Subcutaneous abdominal adipose tissue (tissue), 5 donors: ENCODE measurements around the gene IL10RB.
"Not testable (repeated sequence)": the region's sequence is repeated elsewhere in the genome, so short reads cannot be mapped to it uniquely, and the experiment has no call there.

Source experiments
- H3K27ac ChIP-seq: one replicate; pipeline ENCODE4 v1.7.0; 2013; ENCODE audit warnings: low read depth, mild to moderate bottlenecking, inconsistent platforms, low read length, moderate library complexity
- H3K27me3 ChIP-seq, 5 donors: one replicate each; pipeline ENCODE4 v1.7.0; 2013; ENCODE audit warnings: low read length in 5 of 5, inconsistent platforms in 1 of 5; ENCODE audit not compliant: control insufficient read depth in 5 of 5, insufficient read depth in 4 of 5
- H3K36me3 ChIP-seq, 5 donors: one replicate each; pipeline ENCODE4 v1.7.0; 2013; ENCODE audit warnings: low read length in 5 of 5; ENCODE audit not compliant: control insufficient read depth in 5 of 5, insufficient read depth in 5 of 5
- H3K4me1 ChIP-seq, 5 donors: one replicate each; pipeline ENCODE4 v1.7.0; 2013; ENCODE audit warnings: low read length in 5 of 5, mild to moderate bottlenecking in 3 of 5, moderate library complexity in 1 of 5; ENCODE audit not compliant: control insufficient read depth in 5 of 5, insufficient read depth in 5 of 5
- H3K4me3 ChIP-seq, 5 donors: one replicate each; pipeline ENCODE4 v1.7.0; 2013; ENCODE audit warnings: low read length in 5 of 5, low read depth in 1 of 5
- H3K9ac ChIP-seq, 5 donors: one replicate each; pipeline ENCODE4 v1.7.0; 2013; ENCODE audit warnings: low read length in 5 of 5, mild to moderate bottlenecking in 4 of 5, moderate library complexity in 3 of 5
- H3K9me3 ChIP-seq, 5 donors: one replicate each; pipeline ENCODE4 v1.7.0; 2013; ENCODE audit warnings: low read length in 5 of 5; ENCODE audit not compliant: control insufficient read depth in 5 of 5
- donor health status: healthy.
- donor health status: healthy.
- donor health status: healthy.
- donor health status: healthy.
- donor health status: healthy.

The IL10RB gene

GRCh38 chr21:33323610-33324009 is 57.4 kb downstream of the IL10RB start:
- peaks cover 0 to 35% (median 18%) of the 10 kb centered on the region in 5 donors for H3K4me1 ChIP-seq
- H3K4me3 ChIP-seq: peak overlapping the region in 3 of 5 donors; percentile 90 to 99 (median 96)
- H3K9me3 ChIP-seq, H3K27me3 ChIP-seq, H3K36me3 ChIP-seq: not testable (repeated sequence)
- peak overlapping the region; percentile 100 for H3K27ac ChIP-seq
- H3K9ac ChIP-seq: peak overlapping the region in 1 of 5 donors; percentile 99

DNA sequence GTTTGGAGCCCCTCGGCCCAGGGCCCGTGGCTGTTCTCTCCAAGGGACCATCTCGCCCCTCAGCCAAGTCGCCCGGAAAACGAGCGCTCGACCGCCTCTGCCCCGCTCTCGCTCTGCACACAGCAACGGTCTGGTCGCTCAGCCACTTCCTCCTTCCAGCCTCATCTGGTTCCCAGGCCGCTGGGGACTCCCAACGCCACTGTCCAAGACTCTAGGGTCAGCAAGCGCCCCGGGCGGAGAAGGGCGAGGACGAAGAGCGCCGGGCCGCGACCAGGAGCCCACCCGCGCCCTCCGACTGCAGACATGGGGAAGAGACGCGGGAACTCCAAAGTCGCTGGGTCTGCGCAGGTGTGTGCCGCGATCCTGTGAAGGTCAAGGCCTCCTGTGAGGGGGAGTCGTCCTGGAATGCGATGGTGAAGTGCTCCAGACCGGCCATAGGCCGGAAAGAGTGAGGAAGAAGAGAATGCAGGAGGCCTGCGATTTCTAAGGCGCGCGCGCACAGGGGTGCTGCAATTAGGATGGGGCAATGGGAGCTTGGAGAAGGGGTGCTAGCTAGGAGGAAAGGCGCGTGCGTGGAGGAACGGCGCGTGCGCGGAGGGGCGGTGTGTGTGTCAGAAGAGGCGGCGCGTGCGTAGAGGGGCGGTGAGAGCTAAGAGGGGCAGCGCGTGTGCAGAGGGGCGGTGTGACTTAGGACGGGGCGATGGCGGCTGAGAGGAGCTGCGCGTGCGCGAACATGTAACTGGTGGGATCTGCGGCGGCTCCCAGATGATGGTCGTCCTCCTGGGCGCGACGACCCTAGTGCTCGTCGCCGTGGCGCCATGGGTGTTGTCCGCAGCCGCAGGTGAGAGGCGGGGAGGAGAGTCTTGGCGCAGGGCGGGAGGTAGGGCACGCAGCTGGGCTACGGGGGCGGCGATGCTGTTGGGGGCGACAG is 58.4 kb downstream of the IL10RB start, which contains the start of gene IFNAR1:
IFNAR1 (plus strand) TSS at position 680 of the 931 bp plus-strand sequence; CDS start at position 766, 86 bp downstream.
- H3K36me3 ChIP-seq: no peaks in the 10 kb centered on the region

DNA sequence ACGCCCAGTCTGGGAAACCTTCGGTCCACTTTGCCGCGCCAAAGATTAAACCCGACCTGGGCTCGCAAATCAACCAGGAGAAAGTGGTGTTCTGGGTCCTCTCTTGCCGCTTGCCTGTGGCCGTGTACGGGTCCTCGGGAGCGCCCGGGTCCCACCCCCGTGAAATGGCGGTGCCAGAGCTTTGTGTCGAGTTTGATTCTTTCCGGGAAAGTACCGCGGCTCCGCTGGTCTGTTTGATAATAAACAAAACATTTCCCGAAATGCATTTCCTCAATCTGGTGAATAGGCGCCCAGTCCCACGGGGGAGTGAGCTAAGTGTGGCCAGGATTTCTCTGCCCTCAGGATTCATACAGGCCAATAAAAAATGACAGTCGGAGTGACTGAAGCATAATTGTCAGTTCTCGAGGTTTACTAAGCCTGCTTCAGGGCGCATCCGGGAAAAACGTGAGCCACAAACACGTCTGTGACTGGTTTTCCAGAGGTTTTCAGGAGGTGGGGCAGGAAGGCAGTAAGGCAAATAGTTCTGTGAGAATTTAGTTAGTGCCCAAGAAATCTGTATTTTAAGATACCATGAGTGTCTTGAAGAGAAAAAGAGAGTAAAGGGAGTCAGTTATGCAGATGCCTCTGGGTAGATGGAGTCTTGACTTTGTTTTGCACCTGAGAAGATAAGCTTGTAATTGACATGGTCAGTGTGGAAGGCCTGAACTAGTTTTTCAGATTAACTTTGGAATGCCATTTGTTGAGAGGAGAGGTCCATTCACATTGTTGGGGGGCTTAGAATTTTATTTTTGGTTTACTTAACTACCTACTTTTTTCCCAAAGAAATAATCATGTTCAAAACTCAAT is 59.3 kb downstream of the IL10RB start:
- H3K4me3 ChIP-seq: peak overlapping the region; percentile 78 to 99 (median 96)
- H3K36me3 ChIP-seq: no peaks in the 10 kb centered on the region
- H3K9me3 ChIP-seq: no peaks in the 10 kb centered on the region
- no peaks in the 10 kb centered on the region for H3K27me3 ChIP-seq
- peak overlapping the region; percentile 87 to 99 (median 97) for H3K9ac ChIP-seq
- H3K27ac ChIP-seq: peak overlapping the region; percentile 100
- H3K4me1 ChIP-seq: peaks cover 0 to 35% (median 18%) of the 10 kb centered on the region in 5 donors

More for the DNA sequence above, 58.4 kb downstream of the IL10RB start, which contains the start of gene IFNAR1:
- no peaks in the 10 kb centered on the region for H3K9me3 ChIP-seq
- H3K27me3 ChIP-seq: no peaks in the 10 kb centered on the region
- H3K4me3 ChIP-seq: peak within 1 kb of the TSS; percentile 82 to 99 (median 96)
- H3K4me1 ChIP-seq: peaks cover 0 to 35% (median 18%) of the 10 kb centered on the region in 5 donors
- peak within 1 kb of the TSS; percentile 87 to 99 (median 97) for H3K9ac ChIP-seq
- H3K27ac ChIP-seq: peak within 1 kb of the TSS; percentile 100

GRCh38 chr21:33327326-33327725 is 61.2 kb downstream of the IL10RB start:
- H3K9me3 ChIP-seq: peaks cover 0 to 4% (median 0%) of the 10 kb centered on the region in 5 donors
- H3K4me1 ChIP-seq: peaks cover 2 to 35% (median 18%) of the 10 kb centered on the region in 5 donors
- H3K27me3 ChIP-seq: no peaks in the 10 kb centered on the region
- no peak overlapping the region for H3K4me3 ChIP-seq
- H3K9ac ChIP-seq: no peak overlapping the region
- H3K36me3 ChIP-seq: peaks cover 2 to 16% (median 10%) of the 10 kb centered on the region in 5 donors
- H3K27ac ChIP-seq: no peak overlapping the region

GRCh38 chr21:33327792-33328433 is 61.7 kb downstream of the IL10RB start:
- Histone ChIP-seq H3K27me3 (no peaks in the 10 kb centered on the region), H3K9ac (no peak overlapping the region), H3K9me3 (peaks cover 0 to 5% (median 0%) of the 10 kb centered on the region in 5 donors), H3K4me3 (no peak overlapping the region), H3K4me1 (peaks cover 2 to 35% (median 18%) of the 10 kb centered on the region in 5 donors), H3K36me3 (peaks cover 2 to 16% (median 10%) of the 10 kb centered on the region in 5 donors), H3K27ac (no peak overlapping the region)

DNA sequence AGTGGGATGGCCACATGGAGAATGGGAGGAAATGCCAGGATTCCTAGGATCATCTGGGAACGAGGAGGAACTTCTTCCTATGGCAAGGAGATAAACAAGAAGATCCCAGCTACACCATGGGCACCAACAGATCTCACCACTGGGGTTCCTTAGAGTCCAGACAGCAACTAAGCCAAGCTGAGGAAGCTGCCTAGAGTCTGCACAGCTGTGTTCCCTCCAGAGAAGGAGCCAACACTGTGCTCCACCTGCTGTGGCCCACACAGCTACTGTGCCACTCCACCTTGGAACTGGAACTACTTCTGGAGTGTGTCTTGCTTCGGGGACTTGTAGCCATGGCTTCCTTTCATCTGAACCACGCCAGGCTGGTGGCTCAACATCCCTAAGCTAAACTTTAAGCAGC is 64.6 kb downstream of the IL10RB start:
- H3K4me3 ChIP-seq: no peak overlapping the region
- peaks cover 2 to 16% (median 11%) of the 10 kb centered on the region in 5 donors for H3K36me3 ChIP-seq
- H3K9me3 ChIP-seq: peaks cover 0 to 12% (median 0%) of the 10 kb centered on the region in 5 donors
- H3K9ac ChIP-seq: no peak overlapping the region
- H3K27ac ChIP-seq: no peak overlapping the region
- peaks cover 2 to 26% (median 16%) of the 10 kb centered on the region in 5 donors for H3K4me1 ChIP-seq
- no peaks in the 10 kb centered on the region for H3K27me3 ChIP-seq

DNA sequence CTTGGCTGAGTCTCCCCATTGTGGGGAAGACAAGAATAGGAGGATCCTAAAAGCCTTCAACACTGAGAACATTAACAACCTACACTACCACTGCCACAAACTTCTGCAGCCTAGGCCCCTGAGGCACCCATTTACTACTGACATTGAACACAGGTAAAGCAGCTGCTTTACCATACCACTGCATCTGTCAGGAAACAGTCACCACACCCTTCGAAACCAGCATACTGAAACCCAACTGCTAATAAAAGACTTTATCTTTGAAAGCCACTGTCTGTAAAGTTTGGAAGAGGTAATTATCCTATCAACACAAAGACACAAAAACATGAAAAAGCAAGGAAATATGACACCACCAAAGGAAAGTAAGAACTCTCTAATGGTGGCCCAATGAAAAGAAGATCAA is 66.0 kb downstream of the IL10RB start:
- Histone ChIP-seq H3K4me3 (no peak overlapping the region), H3K27ac (no peak overlapping the region), H3K4me1 (peaks cover under 1 to 12% (median 2%) of the 10 kb centered on the region in 5 donors)

DNA sequence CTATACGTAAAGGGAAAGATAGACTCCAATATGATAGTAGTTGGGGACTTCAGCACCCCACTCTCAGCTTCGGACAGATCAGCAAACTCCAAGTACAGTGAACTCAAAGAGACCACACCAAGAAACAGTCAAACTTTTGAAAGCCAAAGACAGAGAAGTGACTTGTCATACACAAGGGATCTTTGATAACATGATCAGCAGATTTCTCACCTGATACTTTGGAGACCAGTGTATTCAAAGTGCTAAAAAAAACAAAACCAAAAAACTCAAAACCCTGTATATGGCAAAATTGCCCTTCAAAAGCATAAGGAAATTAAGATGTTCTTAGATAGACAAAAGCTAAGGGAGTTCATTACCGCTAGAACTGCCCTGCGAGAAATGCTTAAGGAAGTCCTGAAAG is 68.0 kb downstream of the IL10RB start:
- H3K27me3 ChIP-seq: no peaks in the 10 kb centered on the region
- H3K9ac ChIP-seq: no peak overlapping the region
- H3K36me3 ChIP-seq: peaks cover 8 to 21% (median 16%) of the 10 kb centered on the region in 5 donors
- no peak overlapping the region for H3K4me3 ChIP-seq
- H3K27ac ChIP-seq: no peak overlapping the region
- peaks cover 0 to 4% (median 0%) of the 10 kb centered on the region in 5 donors for H3K4me1 ChIP-seq
- H3K9me3 ChIP-seq: peaks cover 0 to 12% (median 0%) of the 10 kb centered on the region in 5 donors

More for the DNA sequence above, 66.0 kb downstream of the IL10RB start:
- Histone ChIP-seq H3K9ac (no peak overlapping the region), H3K36me3 (peaks cover 2 to 16% (median 16%) of the 10 kb centered on the region in 5 donors), H3K9me3 (peaks cover 0 to 12% (median 0%) of the 10 kb centered on the region in 5 donors), H3K27me3 (no peaks in the 10 kb centered on the region)

GRCh38 chr21:33334824-33335223 is 68.7 kb downstream of the IL10RB start:
- Histone ChIP-seq H3K4me1 (peaks cover 0 to 4% (median 0%) of the 10 kb centered on the region in 5 donors), H3K36me3 (peaks cover 8 to 21% (median 16%) of the 10 kb centered on the region in 5 donors), H3K9ac (no peak overlapping the region)

More at GRCh38 chr21:33334824-33335223, 68.7 kb downstream of the IL10RB start:
- H3K4me3 ChIP-seq: no peak overlapping the region
- peaks cover 0 to 12% (median 0%) of the 10 kb centered on the region in 5 donors for H3K9me3 ChIP-seq
- no peaks in the 10 kb centered on the region for H3K27me3 ChIP-seq
- no peak overlapping the region for H3K27ac ChIP-seq
